Testis (tissue), 2 donors: ENCODE results near the gene C19orf67.

ENCODE experiments used
- POLR2A ChIP-seq: fragments of 450-650 bp; IDR thresholded peaks from one replicate; pipeline ENCODE4 v1.6.1; 2017; ENCODE audit warnings: antibody characterized with exemption, mild to moderate bottlenecking, moderate library complexity
- TF ChIP-seq, protein P1 (sequence below), 3 experiments: fragments of 450-650 bp in 2 of 3; fragments of 200-600 bp in 1 of 3; sonication (generic) in 1 of 3; IDR thresholded peaks; one replicate each; pipeline ENCODE4 v1.5.1; 2016 to 2019; ENCODE audit warnings: antibody characterized with exemption in 3 of 3, mild to moderate bottlenecking in 2 of 3, moderate library complexity in 1 of 3

DNA sequence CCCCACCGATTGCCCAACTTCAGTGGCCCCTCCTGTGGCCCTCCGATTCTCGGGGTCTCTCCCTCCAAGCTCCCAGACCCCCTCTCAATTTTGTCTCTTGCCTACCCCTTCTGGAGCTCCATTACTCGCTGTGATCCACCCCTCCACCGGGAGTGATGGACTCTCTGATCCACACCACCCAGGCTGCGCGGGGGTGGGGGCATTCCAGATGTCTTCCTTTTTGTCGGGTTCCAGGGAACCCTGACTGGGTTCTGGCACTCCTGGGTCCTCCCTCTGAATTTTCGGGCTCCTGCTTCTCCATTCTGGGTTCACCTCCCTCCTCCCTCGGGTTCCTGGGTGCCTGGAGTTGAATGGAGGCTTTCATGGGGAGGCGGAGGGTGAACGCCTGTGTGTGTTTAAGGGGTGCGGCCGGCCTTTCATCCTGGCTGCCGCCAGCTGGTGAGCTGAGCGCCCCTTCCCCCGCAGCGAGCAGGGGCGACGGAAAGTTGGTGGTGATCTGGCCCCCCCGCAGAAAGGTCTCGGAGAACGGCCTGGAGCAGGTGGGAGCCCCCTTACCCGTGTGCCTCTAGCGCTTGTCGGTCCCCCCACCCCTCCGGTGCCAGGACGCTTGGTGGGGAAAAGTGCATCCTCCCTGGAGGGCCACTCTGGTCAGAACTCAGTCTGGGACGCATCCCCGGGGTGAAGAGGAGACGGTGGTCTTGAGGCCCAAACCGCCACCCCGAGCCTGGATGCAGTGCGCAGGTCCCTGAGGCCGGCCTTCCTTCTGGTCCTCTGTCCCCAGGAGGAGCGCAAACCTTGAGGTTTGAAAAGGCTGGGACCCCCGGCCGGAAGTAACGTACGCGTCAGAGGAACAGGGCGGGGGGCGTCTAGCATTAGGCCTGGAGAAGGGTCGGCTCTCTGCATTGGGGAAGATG lies 11.4 kb downstream of the C19orf67 start:
- TF ChIP-seq, protein P1, sequence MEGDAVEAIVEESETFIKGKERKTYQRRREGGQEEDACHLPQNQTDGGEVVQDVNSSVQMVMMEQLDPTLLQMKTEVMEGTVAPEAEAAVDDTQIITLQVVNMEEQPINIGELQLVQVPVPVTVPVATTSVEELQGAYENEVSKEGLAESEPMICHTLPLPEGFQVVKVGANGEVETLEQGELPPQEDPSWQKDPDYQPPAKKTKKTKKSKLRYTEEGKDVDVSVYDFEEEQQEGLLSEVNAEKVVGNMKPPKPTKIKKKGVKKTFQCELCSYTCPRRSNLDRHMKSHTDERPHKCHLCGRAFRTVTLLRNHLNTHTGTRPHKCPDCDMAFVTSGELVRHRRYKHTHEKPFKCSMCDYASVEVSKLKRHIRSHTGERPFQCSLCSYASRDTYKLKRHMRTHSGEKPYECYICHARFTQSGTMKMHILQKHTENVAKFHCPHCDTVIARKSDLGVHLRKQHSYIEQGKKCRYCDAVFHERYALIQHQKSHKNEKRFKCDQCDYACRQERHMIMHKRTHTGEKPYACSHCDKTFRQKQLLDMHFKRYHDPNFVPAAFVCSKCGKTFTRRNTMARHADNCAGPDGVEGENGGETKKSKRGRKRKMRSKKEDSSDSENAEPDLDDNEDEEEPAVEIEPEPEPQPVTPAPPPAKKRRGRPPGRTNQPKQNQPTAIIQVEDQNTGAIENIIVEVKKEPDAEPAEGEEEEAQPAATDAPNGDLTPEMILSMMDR (IDR thresholded peaks at IDR 0.05): no peak
- TF ChIP-seq POLR2A: no peak
